Left lung (tissue), 10 donors: ENCODE data around the gene RC3H2. TPM values are rescaled to one million over a fixed set of nuclear protein-coding genes. Genes with fewer than 3 reads are reported as not detected.
"Not testable (repeated sequence)": the region's sequence is repeated elsewhere in the genome, so short reads cannot be mapped to it uniquely, and the experiment has no call there.

Source experiments
- ATAC-seq: fragments of 200-7000 bp; cut with Tn5 transposase; one replicate; pipeline ENCODE4 v1.9.1; 2020; ENCODE audit warnings: moderate library complexity
- DNase-seq, 4 donors: peaks; one replicate each; pipeline ENCODE4 v3.0.0-alpha.2; 2013 to 2020
- H3K27ac ChIP-seq, 2 donors: fragments of 200-600 bp; sonication (generic) in 1 of 2; one replicate each; pipeline versions ENCODE4 v1.5.0 to v1.8.0; 2020 to 2021
- H3K27me3 ChIP-seq, 2 donors: fragments of 200-600 bp; sonication (generic) in 1 of 2; one replicate each; pipeline versions ENCODE4 v1.5.0 to v1.8.0; 2020 to 2021
- H3K36me3 ChIP-seq, 2 donors: fragments of 200-600 bp; sonication (generic) in 1 of 2; one replicate each; pipeline versions ENCODE4 v1.5.0 to v1.8.0; 2020 to 2021
- H3K4me1 ChIP-seq, 2 donors: fragments of 200-600 bp; one replicate each; pipeline ENCODE4 v1.8.0; 2021
- H3K4me3 ChIP-seq, 2 donors: fragments of 200-600 bp; sonication (generic) in 1 of 2; one replicate each; pipeline versions ENCODE4 v1.5.0 to v1.8.0; 2020 to 2021; ENCODE audit warnings: mild to moderate bottlenecking in 1 of 2
- H3K9me3 ChIP-seq, 2 donors: fragments of 200-600 bp; sonication (generic) in 1 of 2; one replicate each; pipeline versions ENCODE4 v1.5.0 to v1.8.0; 2020 to 2021
- CTCF ChIP-seq, 2 donors: fragments of 200-600 bp; sonication (generic) in 1 of 2; IDR thresholded peaks; one replicate each; pipeline versions ENCODE4 v1.5.0 to v1.8.0; 2021; ENCODE audit warnings: antibody characterized with exemption in 2 of 2
- intact Hi-C, 2 donors: fragments of 100-400 bp; cut with DNase I; formaldehyde crosslinking; loops; one replicate each; pipeline versions ENCODE4 v1.11.2 to v1.14.2; 2022
- polyA plus RNA-seq, 6 donors: library from polyadenylated mRNA; unstranded; fragments of 120-200 nt; gene quantifications; one replicate each; pipeline ENCODE4 v1.2.1, GENCODE V29; 2013; ENCODE audit not compliant: insufficient read length in 6 of 6
- total RNA-seq, 2 donors: library from RNA; stranded (reverse); fragmentation: NEBNext Ultra II Directional; extraction: Animal tissue kit (Norgen Biotek cat#: 25700); gene quantifications; one replicate each; pipeline ENCODE4 v1.2.1, GENCODE V29; 2021
- donor health status: DM: no; HTN: yes; CAD: no.
- donor health status: DM: no; HTN: no; CAD: no.

Gene RC3H2
- total and polyA plus RNA-seq, 8 donors, result 39.8 to 48.3 (median 42.2) TPM

GRCh38 chr9:122860319-122861142 is 44.6 kb downstream of the RC3H2 start:
- no peaks in the 10 kb centered on the region for H3K27me3 ChIP-seq

GRCh38 chr9:122857815-122858214 is 47.3 kb downstream of the RC3H2 start:
- intact Hi-C loops, result no loop called here
- H3K4me1 ChIP-seq, result no peaks in the 10 kb centered on the region
- TF ChIP-seq CTCF (IDR thresholded peaks at IDR 0.05), result no peak
- no peak overlapping the region for H3K27ac ChIP-seq
- ATAC-seq (no peak), DNase-seq (no peak)
- H3K27me3 ChIP-seq, result no peaks in the 10 kb centered on the region
- H3K36me3 ChIP-seq, result peaks cover 20 to 74% of the 10 kb centered on the region in 2 donors
- no peak overlapping the region for H3K4me3 ChIP-seq
- H3K9me3 ChIP-seq, result no peaks in the 10 kb centered on the region

More at GRCh38 chr9:122860319-122861142, 44.6 kb downstream of the RC3H2 start:
- no peaks in the 10 kb centered on the region for H3K4me1 ChIP-seq
- no peak overlapping the region for H3K4me3 ChIP-seq
- peak; percentile 35 for ATAC-seq
- H3K9me3 ChIP-seq, result no peaks in the 10 kb centered on the region
- H3K27ac ChIP-seq, result no peak overlapping the region
- TF ChIP-seq CTCF (IDR thresholded peaks at IDR 0.05), result no peak
- no peak for DNase-seq
- intact Hi-C loops, result no loop called here
- peaks cover 14 to 60% of the 10 kb centered on the region in 2 donors for H3K36me3 ChIP-seq

- intact Hi-C loops, H3K9me3 ChIP-seq, H3K27me3 ChIP-seq, H3K4me3 ChIP-seq, DNase-seq, H3K27ac ChIP-seq, H3K4me1 ChIP-seq, ATAC-seq: not testable (repeated sequence)
- peaks cover 7 to 95% of the 10 kb centered on the region in 2 donors for H3K36me3 ChIP-seq
Measured at GRCh38 chr9:122852085-122852786, 52.9 kb downstream of the RC3H2 start.

GRCh38 chr9:122848256-122848943 is 56.8 kb downstream of the RC3H2 start:
- H3K36me3 ChIP-seq, result peaks cover 0 to 73% of the 10 kb centered on the region in 2 donors
- DNase-seq (no peak), ATAC-seq (no peak)
- no peak overlapping the region for H3K27ac ChIP-seq
- H3K27me3 ChIP-seq, result no peaks in the 10 kb centered on the region
- no peak for TF ChIP-seq CTCF (IDR thresholded peaks at IDR 0.05)
- no peaks in the 10 kb centered on the region for H3K4me1 ChIP-seq
- intact Hi-C loops, result no loop called here
- H3K4me3 ChIP-seq, result no peak overlapping the region
- no peaks in the 10 kb centered on the region for H3K9me3 ChIP-seq

GRCh38 chr9:122846371-122846940 is 58.7 kb downstream of the RC3H2 start:
- no peak for TF ChIP-seq CTCF (IDR thresholded peaks at IDR 0.05)
- H3K4me1 ChIP-seq, result no peaks in the 10 kb centered on the region
- DNase-seq (no peak), ATAC-seq (no peak)
- H3K27ac ChIP-seq, result no peak overlapping the region
- no peaks in the 10 kb centered on the region for H3K27me3 ChIP-seq
- H3K9me3 ChIP-seq, result no peaks in the 10 kb centered on the region
- no peak overlapping the region for H3K4me3 ChIP-seq
- intact Hi-C loops, result no loop called here
- peaks cover 0 to 57% of the 10 kb centered on the region in 2 donors for H3K36me3 ChIP-seq
